Non-pigmented ciliary epithelial cell (primary cell): ENCODE measurements around the gene LGR6.

ENCODE experiments used
- DNase-seq: peaks from one replicate; pipeline ENCODE4 v3.0.0-alpha.2; 2010; ENCODE audit warnings: low read depth

LGR6 gene

DNA sequence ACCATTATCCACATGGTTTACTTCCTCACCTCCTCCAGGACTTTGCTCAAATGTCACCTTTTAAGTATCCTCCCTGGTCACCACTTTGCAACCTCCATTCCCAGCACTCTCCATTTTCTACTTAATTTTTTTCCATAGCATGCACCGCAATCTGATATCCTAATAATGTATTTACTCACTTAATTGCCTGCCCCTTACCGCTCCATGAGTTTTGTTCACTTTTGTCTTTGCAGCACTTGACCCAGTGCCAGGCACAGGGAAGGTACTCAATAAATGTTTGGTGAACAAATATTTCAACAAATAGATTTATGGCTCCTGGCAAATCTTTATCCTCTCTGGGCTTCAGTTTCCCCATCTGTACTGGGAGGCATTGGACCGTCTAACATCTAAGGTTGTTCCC is 94.6 kb downstream of the LGR6 start:
- no peak for DNase-seq

GRCh38 chr1:202289009-202289408 is 95.4 kb downstream of the LGR6 start:
- no peak for DNase-seq

DNA sequence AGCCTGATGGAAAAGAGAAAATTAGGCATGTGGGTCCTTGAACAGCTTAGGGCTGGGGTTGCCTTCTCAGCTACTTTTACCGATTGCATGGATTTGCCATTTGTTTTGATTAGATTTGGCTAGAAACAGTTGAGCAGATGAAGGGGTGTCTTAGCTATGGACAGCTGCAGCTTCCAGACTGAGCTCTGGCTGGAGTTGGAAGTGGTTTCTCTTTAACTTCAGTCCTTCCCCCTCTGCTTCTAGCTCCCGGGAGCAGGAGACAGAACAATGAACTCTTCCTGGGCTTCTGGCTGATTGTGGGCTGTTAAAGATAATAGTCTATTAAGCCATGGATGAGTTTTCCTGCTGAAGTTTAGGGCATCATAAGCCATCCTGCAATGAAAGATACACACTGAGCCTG is 97.4 kb downstream of the LGR6 start:
- no peak for DNase-seq

DNA sequence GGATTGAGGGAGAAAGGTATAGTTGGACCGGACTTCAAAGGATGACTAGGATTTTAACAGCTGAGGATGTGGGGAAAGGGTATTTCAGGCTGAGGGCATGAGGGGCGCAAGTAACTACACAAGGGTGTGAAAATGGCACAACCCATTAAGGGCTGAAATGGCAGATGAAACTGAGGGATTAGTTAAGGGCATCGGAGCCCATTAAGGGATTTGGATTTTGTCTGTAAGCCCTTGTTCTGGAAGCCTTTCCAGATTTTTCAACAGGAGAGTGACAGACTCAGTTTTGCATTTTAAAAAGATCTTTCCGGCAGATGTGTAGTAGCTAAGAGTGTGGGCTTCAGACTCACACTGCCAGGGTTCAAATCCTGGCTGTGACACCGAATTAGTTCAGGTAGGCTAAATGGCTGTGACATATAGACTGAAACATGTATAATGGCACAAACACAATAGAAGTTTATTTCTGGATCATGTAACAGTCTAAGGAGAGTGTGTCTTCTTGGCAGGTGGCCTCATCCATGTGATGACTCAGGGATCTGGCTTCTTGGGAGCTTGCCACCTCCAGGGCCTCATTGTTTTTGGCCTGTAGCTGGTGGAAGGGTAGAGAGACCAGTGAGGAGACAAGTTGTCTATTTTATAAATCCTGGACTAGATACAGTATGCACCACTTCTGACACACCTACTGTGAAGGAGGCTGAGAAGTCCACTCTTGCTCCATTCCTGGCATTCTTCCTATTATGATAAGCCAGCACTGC is 98.5 kb downstream of the LGR6 start:
- no peak for DNase-seq

DNA sequence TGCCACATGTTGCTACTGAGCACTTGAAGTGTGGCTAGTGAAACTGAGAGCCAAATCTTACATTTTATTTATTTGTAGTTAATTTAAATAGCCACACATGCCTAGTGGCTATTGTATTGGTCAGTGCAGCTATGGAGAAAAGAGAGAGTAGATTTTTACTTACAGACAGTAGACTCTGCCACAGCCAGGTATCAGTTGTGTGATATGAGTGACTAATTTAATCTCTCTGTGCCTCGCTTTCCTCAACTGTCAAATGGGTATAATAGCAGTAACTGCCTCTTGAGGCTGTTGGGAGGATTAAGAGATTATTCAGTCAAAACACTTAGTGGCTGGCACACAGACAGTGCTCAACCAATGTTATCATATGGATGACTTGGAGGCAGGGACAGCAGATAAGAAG is 99.2 kb downstream of the LGR6 start:
- DNase-seq: no peak

DNA sequence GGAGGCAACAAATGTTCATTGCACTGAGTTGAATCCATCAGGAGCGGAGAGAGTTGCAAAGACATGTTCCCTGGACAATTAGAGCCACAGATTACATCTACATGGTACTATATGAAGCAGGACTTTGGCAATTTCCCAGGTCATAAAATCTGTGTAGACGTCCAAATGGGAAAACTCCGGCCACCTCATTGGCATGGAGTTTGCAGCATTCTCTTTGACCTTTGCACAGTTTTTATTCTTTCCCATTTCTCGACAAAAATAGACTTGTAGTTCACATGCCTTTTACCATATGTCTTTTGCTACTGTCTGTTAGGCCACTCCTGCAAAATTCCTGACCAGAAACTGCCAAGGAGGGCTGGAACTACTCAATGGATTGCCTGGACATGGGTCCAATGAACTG is 100.0 kb downstream of the LGR6 start:
- DNase-seq: no peak

GRCh38 chr1:202302166-202302565 is 108.6 kb downstream of the LGR6 start:
- no peak for DNase-seq

- DNase-seq: no peak
Measured at GRCh38 chr1:202304375-202304774, 110.8 kb downstream of the LGR6 start.

DNA sequence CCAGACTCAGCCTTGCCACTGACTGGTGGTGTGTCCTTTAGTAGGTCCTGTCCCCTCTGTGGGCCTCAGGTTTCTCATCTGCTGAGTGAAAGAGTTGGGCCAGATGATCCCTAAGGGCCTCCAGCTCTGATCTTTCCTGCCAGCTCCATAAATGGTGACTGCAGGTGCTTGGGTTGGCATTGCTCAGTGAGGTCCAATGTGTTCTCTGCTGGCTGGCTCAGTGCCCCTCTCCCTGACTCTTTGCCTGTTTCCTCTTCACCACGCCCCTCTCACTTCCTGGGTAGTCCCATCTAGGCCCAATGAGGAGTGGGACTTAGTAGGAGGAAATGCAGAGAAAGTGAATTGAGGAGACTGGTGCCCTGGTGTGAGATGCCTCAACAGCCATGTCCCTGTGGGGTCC is 111.6 kb downstream of the LGR6 start:
- DNase-seq: no peak

- no peak for DNase-seq
Measured at GRCh38 chr1:202306535-202307345, 113.1 kb downstream of the LGR6 start.

- DNase-seq: no peak
Measured at GRCh38 chr1:202310071-202310725, 116.6 kb downstream of the LGR6 start.

DNA sequence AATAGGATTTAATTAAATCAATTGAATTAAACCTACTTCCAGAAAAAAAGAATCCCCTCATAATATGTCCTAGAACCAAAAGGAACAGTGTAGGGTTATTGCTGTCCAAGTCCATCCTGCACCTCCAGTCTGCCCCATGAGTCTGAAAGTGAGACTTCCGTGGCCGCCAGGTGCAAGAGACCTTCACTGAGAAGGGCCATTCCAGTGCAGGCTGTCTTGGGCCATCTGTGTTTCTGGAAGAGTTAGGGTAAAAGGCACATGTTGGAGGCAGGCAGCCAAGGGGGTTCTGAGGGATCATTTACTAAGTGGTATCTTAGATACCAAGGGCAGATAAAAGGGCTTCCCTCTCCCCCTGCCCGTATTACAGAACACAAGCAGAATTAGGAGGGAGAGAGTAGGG is 117.1 kb downstream of the LGR6 start:
- DNase-seq: no peak

GRCh38 chr1:202311875-202312635 is 118.5 kb downstream of the LGR6 start:
- DNase-seq: no peak

DNA sequence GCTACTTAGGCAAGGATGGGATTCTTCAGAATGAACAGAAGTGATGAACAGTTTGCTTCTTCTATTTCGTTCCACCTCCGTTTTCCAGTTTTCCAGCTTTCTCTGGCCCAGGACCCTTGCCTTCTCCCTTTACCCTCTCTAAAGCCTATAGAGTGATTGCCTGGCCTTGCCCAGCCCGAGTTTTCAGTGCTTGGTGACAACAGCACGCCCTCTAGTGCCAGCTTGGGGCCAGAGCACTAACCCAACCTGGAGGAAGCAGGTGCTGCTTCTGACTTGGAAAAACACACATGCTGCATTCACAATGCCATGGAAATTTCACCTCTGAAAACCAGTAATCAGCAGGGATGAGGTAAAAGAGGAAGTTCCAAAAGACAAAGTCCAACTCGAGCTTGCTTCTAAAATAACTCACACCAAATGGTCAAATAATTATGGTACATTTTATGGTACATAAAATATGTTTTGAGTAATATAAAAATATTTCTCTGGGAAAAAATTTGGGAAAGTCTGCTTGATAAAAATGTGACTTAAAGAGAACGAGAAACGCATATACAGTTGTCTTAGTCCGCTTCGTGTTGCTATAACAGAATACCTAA is 122.1 kb downstream of the LGR6 start:
- no peak for DNase-seq

GRCh38 chr1:202316186-202316585 is 122.6 kb downstream of the LGR6 start:
- DNase-seq: no peak

GRCh38 chr1:202317941-202318925 is 124.6 kb downstream of the LGR6 start:
- no peak for DNase-seq

- DNase-seq: no peak
Measured at GRCh38 chr1:202319381-202320080, 125.9 kb downstream of the LGR6 start.

DNA sequence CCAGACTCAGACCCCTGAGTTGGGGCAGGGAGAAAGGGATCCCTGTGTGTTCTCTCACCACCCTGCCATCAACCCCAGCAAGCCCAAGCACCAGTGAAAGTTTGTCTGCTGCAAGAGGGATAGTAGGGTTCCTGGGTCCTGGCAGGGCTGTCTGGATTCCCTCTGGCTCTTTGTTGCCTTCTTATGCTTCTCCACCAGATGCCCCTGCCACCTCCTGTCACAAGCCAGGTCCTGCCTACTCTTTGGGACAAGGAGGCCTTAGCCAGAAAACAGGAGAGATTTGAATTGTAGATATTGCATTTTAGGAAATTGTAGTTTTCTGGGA is 126.4 kb downstream of the LGR6 start:
- no peak for DNase-seq

DNA sequence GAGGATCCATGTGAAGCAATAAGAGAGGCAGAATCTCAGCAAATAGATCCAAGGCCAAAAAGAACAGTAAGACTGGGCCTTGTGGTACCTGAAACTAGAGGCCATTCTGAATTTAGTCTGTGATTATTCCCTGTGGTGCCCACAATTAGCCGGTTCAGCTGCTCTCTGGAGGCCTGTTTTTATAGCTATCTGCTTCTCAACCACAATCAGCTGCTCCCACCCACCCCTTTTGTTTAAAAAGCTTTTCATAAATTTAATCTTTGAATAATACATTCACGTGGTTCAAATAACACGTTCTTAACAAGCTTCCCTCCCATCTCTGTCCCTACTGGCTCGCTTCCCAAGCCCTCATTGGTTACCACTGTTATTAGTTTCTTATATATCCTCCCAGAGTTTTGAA is 130.1 kb downstream of the LGR6 start:
- DNase-seq: no peak

- DNase-seq: no peak
Measured at GRCh38 chr1:202324646-202325045, 131.0 kb downstream of the LGR6 start.
